Measurements from ENCODE around the gene SHOX.

The SHOX gene

DNA sequence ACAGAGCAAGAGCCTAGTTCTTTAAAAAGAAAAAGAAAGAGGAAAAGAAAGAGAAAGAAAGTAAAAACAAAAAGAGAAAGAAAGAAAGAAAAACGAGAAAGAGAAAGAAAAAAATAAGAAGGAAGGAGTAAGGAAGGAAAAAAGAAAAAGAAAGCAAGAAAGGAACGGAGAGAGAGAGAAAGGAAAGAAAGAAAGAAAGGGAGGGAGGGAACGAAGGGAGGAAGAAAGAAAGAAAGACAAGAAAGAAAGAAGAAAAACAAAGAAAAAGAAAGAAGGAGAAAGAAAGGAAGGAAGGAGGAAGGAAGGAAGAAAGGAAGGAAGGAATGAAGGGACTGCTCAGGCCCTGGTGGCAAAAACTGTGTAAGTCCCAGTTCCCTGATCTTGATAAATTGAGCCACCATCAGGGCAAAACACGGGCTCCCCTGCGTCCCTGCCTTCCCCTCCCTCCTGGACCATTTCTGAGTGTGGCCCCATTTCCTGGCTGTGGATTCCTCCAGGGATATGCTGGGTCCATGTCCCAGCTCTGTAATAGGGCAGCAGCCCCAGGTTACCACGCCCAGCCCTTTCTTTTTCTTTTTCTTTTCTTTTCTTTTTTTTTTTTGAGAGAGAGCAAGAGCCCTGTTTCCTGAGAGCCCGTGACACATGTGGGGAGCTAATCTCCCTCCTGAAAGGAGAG, 44.8 kb downstream of the SHOX start:
- no peak for DNase-seq

DNA sequence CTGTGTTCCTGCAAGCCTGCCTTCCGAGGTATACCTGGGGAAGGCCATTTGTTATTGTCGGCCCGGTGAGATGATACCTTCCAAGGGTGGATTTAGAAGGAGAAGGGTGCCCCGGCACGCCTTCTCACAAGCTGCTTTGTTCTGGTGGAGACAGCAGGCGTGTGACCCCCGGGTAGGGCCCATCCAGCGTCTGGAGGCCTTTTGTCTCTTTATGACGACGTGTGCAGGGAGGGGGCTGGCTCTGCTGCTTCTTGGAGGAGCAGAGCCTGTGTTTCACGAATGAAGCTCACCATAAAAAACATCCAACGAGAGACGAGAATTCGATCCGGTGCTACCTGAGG, 45.3 kb downstream of the SHOX start:
- DNase-seq = no peak

DNA sequence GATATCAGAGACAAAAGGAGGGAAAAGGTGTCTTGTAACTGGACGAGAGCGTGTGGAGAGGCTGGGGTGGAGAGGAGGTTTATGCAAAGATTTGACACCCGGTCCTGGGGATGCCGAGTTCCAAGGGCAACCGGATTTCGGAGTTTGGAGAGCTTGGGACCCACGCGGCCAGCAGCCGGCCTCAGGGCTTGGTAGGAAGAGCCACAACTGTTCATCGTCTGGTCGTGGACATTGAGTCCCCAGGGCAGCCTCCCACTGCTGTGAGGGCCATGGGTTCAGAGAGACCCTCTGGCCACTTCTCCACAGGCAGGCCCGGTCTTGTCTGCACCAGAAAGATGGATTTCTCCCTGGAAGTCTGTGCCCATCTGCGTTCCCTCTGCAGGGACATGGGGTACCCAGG, 46.8 kb downstream of the SHOX start:
- no peak for DNase-seq

DNA sequence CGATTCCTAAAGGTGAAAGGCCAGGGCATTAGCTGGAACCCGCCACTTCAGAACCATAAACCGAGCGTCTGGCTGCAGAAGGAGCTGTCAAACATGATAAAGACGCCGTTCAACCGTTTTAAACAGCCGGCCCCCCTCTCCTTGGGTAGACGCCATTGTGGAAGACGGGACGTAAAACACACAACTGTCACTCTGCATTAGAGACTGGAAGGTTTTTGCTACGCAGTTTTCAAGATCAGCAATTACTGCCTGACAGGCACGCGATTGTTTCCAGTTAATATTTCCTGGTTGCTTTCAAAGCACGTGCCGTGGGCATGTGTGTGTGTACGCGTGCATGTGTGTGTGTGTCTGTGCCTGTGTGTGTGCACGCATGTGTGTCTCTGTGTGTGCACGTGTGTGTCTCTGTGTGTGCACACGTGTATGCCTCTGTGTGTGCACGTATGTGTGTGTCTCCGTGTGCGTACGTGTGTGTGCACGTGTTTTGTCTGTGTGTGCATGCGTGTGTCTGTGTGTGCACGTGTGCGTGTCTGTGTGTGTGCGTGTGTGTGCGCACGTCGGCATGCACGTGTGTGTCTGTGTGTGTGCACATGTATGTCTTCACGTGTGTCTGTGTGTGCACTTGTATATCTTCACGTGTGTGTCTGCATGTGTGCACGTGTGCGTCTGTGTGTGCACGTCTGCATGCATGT, 48.8 kb downstream of the SHOX start:
- DNase-seq = no peak

DNA sequence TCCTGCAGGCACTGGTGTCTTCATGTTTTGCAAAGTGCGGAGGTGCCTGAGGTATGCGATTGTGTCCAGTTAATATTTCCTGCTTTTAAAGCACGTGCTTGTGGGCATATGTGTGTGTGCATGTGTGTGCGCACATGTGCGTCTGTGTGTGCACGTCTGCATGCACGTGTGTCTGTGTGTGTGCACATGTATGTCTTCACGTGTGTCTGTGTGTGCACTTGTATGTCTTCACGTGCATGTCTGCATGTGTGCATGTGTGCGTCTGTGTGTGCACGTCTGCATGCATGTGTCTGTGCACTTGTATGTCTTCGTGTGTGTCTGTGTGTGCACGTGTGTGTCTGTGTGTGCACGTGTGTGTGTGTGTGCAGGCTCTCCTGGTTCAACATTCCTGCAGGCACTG, 49.5 kb downstream of the SHOX start:
- no peak for DNase-seq

DNA sequence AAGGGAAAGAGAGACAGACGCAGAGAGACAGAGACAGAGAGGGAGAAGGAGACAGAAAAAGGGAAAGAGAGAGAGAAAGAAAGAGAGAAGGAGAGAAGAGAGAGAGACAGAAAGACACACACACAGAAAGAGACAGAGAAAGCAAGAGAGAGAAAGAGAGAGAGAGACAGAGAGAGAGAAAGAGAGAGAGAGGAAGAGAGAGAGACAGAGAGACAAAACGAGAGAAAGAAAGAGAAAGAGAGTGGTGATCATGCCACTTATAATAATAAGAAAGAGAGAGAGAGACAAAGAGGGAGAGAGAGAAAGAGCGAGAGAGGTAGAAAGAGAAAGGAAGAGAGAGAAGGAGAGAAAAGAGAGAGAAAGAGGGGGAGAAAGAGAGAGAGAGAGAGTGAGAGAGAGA, 51.4 kb downstream of the SHOX start:
- no peak for DNase-seq

DNA sequence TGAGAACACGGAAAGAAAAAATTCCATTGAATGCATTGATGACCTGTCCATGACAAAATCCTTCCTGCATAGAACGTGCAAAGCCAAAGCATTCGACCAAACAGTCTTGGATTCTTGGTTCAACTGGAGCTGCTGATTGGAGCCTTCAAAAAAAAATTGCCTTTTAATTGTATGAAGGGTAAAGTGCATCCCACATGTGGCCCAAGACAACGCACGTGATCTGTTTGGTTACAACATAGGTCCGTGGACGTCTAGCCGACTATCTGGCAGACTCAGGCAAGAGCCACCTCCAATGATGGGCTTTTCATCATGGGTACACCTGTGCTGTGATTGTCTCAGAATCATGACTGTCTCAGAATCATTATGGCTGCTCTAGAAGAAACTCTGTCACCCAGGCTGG, 52.3 kb downstream of the SHOX start:
- DNase-seq = no peak

DNA sequence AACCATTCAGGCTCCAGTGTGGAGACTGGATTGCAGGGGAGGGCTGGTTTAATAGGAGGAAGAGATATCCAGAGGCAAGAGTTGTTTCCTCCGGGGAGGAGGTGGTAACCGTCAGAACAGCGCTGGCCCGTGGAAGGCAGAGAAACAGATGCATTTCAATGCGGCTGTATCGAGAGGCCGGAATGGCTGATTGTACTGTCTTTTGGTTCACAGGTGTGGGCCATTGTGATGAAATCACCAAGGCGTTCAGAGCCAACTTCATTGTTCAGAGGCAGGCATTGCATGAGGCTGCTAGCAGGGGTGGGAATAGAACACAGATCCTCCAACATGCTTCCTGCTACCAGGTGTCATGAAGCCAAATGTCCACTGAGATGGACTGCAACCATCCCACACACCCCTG, 53.0 kb downstream of the SHOX start:
- DNase-seq = no peak

DNA sequence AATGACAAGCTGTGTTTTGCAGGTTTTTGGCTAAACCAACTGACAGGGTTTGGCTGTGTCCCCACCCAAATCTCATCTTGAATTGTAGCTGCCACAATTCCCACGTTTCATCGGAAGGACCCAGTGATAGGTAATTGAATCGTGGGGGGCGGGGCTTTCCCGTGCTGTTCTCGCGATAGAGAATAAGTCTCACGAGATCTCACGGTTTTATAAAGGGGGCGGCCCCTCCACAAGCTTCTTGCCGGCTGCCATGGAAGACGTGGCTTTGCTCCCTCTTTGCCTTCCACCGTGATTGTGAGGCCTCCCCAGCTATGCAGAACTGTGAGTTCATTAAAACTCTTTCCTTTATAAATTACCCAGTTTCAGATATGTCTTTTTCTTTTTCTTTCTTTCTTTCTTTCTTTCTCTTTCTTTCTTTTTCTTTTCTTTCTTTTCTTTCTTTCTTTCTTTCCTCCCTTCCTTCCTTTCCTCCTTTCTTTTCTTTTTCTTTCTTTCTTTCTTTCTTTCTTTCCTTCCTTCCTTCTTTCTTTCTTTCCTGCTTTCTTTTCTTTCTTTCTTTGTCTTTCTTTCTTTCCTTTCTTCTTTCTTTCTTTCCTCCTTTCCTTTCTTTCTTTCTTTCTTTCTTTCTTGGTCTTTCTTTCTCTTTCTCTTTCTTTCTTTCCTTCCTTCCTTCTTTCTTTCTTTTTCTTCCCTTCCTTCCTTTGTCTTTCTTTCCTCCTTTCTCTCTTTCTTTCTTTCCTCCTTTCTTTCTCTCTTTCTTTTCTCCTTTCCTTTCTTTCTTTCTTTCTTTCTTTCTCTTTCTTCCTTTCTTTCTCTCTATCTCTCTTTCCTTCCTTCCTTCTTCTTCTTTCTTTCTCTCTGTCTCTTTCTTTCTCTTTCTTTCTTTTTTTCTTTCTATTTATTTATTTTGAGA, 54.8 kb downstream of the SHOX start:
- no peak for DNase-seq

DNA sequence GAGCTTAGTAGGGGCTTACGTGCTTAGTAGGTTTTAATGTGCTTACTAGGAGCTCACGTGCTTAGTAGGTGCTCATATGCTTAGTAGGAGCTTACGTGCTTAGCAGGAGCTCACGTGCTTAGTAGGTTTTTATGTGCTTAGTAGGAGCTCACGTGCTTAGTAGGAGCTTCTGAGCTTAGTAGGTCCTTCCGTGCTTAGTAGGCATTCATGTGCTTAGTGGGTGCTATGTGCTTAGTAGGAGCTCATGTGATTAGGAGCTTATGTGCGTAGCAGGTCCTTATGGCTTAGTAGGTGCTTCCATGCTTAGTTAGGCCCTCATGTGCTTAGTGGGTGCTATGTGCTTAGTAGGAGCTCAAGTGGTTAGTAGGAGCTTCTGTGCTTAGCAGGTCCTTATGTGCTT, 59.4 kb downstream of the SHOX start:
- no peak for DNase-seq

DNA sequence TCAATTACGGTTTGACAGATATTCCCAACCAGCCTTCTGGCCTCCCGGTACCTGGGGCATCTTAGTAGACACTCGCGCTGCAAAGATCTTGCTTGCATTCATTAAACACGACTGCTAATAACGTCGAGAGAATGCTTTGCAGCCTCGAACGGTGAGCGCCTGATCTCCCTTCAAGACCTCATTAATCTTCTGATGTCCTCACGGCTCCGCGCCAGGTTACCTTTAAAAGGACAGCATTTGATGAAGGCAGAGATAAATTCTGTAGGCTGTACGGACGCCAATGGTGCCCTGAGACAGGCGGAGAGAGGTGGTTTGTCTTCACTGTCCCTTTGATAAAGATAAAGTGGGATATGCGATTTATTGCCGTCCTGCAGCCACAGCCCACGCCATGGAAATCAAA, 64.2 kb downstream of the SHOX start:
- no peak for DNase-seq

DNA sequence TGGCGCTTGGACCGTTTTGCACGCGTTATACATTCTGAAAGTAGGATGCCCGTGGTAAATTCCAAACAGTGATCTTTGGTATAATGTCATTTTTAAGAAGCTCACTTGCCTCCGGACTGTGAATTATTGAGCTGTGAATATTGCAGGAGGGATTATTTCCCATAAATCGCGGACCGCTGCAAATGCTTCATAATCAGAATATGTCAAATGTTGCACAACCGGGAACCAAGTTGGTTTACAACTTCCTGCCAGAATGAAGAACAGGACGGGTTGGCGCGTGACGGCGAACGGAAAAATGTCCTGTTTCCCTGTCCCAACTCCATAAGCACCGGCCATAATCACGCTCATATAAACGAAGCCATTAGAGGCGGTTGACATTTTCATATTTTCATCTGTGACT, 67.6 kb downstream of the SHOX start:
- no peak for DNase-seq

DNA sequence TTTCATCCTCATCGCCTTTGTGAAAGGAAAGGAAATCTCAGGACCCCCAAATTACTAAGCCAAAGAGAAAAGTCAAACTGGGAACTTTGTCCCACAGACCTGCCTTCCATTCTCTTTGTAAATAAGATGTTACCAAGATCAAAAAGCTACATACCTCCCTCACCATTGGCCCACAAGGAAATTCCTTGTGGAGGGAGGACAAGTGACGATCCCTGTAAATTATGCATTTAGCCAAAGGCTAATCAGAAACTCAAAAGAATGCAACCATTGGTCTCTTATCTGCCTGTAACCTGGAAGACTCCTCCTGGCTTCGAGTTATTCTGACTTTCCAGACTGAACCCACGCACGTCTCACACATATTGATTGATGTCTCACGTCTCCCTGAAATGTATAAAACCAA, 70.3 kb downstream of the SHOX start:
- no peak for DNase-seq

DNA sequence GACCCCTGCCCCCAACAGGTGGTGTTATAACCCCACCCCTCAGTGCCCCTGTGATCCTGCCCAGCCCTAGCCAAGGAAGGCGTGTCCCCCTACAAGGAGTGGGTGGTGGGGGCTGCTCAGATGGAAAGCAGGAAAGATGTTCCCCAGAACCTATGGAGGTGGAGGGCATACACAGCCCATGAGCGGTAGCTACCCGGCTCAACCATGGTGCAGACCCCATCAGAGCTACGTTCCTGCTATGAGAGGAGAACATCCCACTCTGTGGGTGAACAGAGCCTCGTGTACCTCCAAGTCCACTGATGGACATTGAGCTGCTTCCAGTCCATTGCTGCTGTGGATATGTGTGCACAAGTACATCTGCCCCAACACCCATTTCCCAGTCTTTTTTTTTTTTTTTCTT, 71.1 kb downstream of the SHOX start:
- DNase-seq = no peak

DNA sequence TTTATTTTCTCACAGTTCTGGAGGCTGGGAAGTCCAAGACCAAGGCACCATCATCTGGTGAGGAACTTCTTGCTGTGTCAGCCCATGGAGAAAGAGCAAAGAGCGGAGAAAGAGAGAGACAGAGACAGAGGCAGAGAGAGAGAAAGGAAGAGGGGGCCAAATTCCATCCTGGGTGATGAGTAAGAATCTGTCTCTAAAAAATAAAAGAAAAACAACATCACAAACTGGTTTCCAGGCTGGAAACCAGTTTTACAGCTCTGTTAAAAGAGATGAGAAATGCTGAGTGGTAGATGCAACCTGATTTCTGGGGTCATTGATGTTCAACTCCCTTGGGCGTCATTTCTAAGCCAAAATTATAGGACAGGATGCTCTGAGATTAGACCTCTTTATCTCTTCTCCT, 72.9 kb downstream of the SHOX start:
- no peak for DNase-seq

DNA sequence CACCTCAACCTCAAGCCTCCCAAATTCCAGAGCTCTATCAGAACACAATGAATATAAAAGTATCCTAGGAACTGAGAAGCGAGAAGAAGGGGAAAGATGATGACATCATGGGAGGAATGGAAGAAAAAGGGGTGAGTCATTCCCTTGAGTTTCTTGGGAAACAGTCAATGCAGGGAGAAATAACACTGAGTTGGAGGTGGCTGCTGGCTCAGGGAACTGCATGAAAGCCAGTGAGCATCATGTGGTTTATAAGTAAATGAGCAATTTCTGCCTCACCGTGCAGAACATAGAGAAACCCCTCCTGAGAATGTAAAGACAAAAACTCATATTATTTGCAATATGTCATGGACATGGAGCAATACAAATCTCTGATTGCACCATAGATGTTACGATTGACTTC, 73.3 kb downstream of the SHOX start:
- no peak for DNase-seq

Data from activated CD4-positive, alpha-beta T cell treated with anti-CD3 and anti-CD28 coated beads for 48 hours (primary cell).